B cell (primary cell): ENCODE data around the gene SLC8A3. TPM values are rescaled to one million over a fixed set of nuclear protein-coding genes. Genes with fewer than 3 reads are reported as not detected.

Experiments used
- ATAC-seq: fragments of 200-7000 bp; cut with Tn5 transposase; one replicate; pipeline ENCODE4 v1.10.0; 2021; ENCODE audit warnings: low read depth, mild to moderate bottlenecking, moderate number of reproducible peaks, moderate library complexity
- CTCF ChIA-PET: fragments of 350-600 bp; sonication (Branson Sonifier 250); formaldehyde crosslinking; loops from one replicate; lab custom pipeline; 2021; ENCODE audit warnings: antibody characterized with exemption, inconsistent platforms; lab: Charles Lee
- POLR2A ChIA-PET: fragments of 350-600 bp; sonication (Branson Sonifier 250); formaldehyde crosslinking; loops from one replicate; lab custom pipeline; 2021; ENCODE audit warnings: antibody characterized with exemption; lab: Charles Lee
- DNase-seq: peaks from one replicate; pipeline ENCODE4 v3.0.0; 2013
- H2AFZ ChIP-seq: 2 replicates; pipeline ENCODE4 v1.6.1; 2012; ENCODE audit warnings: mild to moderate bottlenecking, low read depth, low read length; ENCODE audit not compliant: insufficient read depth, poor library complexity, severe bottlenecking
- H3K27ac ChIP-seq, 2 donors: 1 replicate in 1 of 2; 2 replicates in 1 of 2; pipeline ENCODE4 v1.5.1; 2012 to 2013; ENCODE audit warnings: low read length in 2 of 2, mild to moderate bottlenecking in 2 of 2, moderate library complexity in 1 of 2
- H3K27me3 ChIP-seq, 4 experiments: fragments of 200-600 bp in 1 of 4; sonication (generic) in 1 of 4; replicated peaks in 1 of 4; 1 replicate in 2 of 4; 2 replicates in 2 of 4; pipeline versions ENCODE4 v1.6.1 to v1.7.0; 2013 to 2016; ENCODE audit warnings: low read length in 3 of 4, mild to moderate bottlenecking in 2 of 4, mixed read lengths in 1 of 4, moderate library complexity in 1 of 4; ENCODE audit not compliant: insufficient read depth in 4 of 4, control insufficient read depth in 3 of 4; ENCODE audit errors: control extremely low read depth in 1 of 4
- H3K36me3 ChIP-seq, 2 experiments: replicated peaks in 1 of 2; 1 replicate in 1 of 2; 2 replicates in 1 of 2; pipeline versions ENCODE4 v1.6.1 to v1.7.1; 2013; ENCODE audit warnings: low read length in 1 of 2; ENCODE audit not compliant: insufficient read depth in 2 of 2, control insufficient read depth in 1 of 2; ENCODE audit errors: control extremely low read depth in 1 of 2, extremely low read depth in 1 of 2
- H3K4me1 ChIP-seq, 2 donors: fragments of 200-600 bp in 1 of 2; sonication (generic) in 1 of 2; 1 replicate in 1 of 2; 2 replicates in 1 of 2; pipeline versions ENCODE4 v1.5.1 to v1.6.1; 2013 to 2017; ENCODE audit warnings: low read length in 2 of 2; ENCODE audit not compliant: control insufficient read depth in 2 of 2, insufficient read depth in 2 of 2
- H3K4me2 ChIP-seq: replicated peaks from 2 replicates; pipeline ENCODE3; 2012; ENCODE audit warnings: mild to moderate bottlenecking, low read depth, low read length; ENCODE audit not compliant: poor library complexity, severe bottlenecking
- H3K4me3 ChIP-seq, 5 experiments: fragments of 200-600 bp in 1 of 5; sonication (generic) in 1 of 5; 1 replicate in 3 of 5; 2 replicates in 2 of 5; pipeline versions ENCODE4 v1.5.1 to v1.7.0; 2011 to 2016; ENCODE audit warnings: low read length in 4 of 5, mild to moderate bottlenecking in 4 of 5, low read depth in 2 of 5, control low read depth in 1 of 5, moderate library complexity in 1 of 5; ENCODE audit not compliant: insufficient read depth in 1 of 5; ENCODE audit errors: control extremely low read depth in 1 of 5, extremely low read depth in 1 of 5
- H3K79me2 ChIP-seq: fragments of 200-600 bp; sonication (generic); one replicate; pipeline ENCODE4 v1.6.0; 2016; ENCODE audit warnings: low read length; ENCODE audit not compliant: control insufficient read depth, insufficient read depth
- H3K9ac ChIP-seq: fragments of 200-600 bp; sonication (generic); 2 replicates; pipeline ENCODE4 v1.6.1; 2017; ENCODE audit warnings: mild to moderate bottlenecking, low read length, moderate library complexity
- H3K9me3 ChIP-seq, 3 donors: one replicate each; pipeline versions ENCODE4 v1.6.1 to v1.7.1; 2013; ENCODE audit warnings: low read length in 2 of 3; ENCODE audit not compliant: control insufficient read depth in 2 of 3, insufficient read depth in 1 of 3; ENCODE audit errors: control extremely low read depth in 1 of 3
- H4K20me1 ChIP-seq: 2 replicates; pipeline ENCODE4 v1.6.0; 2012; ENCODE audit warnings: mild to moderate bottlenecking, low read length; ENCODE audit not compliant: insufficient read depth, control insufficient read depth, poor library complexity, severe bottlenecking
- H3K27ac Mint-ChIP-seq: one replicate; pipeline ENCODE4 v1.8.0; 2021; ENCODE audit warnings: mixed read lengths
- H3K27me3 Mint-ChIP-seq: one replicate; pipeline ENCODE4 v1.8.0; 2021; ENCODE audit warnings: mixed read lengths
- H3K4me1 Mint-ChIP-seq: one replicate; pipeline ENCODE4 v1.8.0; 2021; ENCODE audit warnings: mixed read lengths
- H3K4me3 Mint-ChIP-seq: one replicate; pipeline ENCODE4 v1.8.0; 2021; ENCODE audit warnings: mixed read lengths
- H3K9me3 Mint-ChIP-seq: one replicate; pipeline ENCODE4 v1.8.0; 2022; ENCODE audit warnings: mixed read lengths; ENCODE audit not compliant: insufficient read depth
- EZH2 ChIP-seq: IDR thresholded peaks from 2 replicates; pipeline ENCODE4 v1.6.1; 2012; ENCODE audit warnings: borderline replicate concordance, low read depth, mild to moderate bottlenecking, moderate library complexity, low read length; ENCODE audit not compliant: insufficient read depth, poor library complexity, severe bottlenecking
- WGBS: methylation state at CpG from one replicate; pipeline ENCODE4 v1.1.5; 2013; ENCODE audit warnings: missing lambda C conversion rate; ENCODE audit not compliant: insufficient coverage; 5-methylcytosine and 5-hydroxymethylcytosine counted together
- intact Hi-C: fragments of 100-400 bp; cut with micrococcal nuclease; formaldehyde crosslinking; loops from one replicate; pipeline ENCODE4 v1.10.0; 2022
- polyA plus RNA-seq: library from polyadenylated mRNA; depleted of rRNA; stranded (reverse); fragments of >200 nt; gene quantifications from 2 replicates; pipeline ENCODE4 v1.2.3, GENCODE V29; 2012
- total RNA-seq, 2 donors: library from RNA; stranded (reverse); fragments of 120-200 nt in 1 of 2; gene quantifications; 1 replicate in 1 of 2; 2 replicates in 1 of 2; pipeline versions ENCODE4 v1.2.3 to v1.2.4, GENCODE V29; 2013 to 2022
- TF ChIP-seq, protein P1 (sequence below): fragments of 200-600 bp; IDR thresholded peaks from one replicate; pipeline ENCODE4 v1.8.0; 2022; ENCODE audit warnings: antibody characterized with exemption, mild to moderate bottlenecking

SLC8A3 gene
- total and polyA plus RNA-seq, 2 donors (not counting 1 experiment from before 2014, with no cell fraction given) = 0.07 to 0.09 TPM

DNA sequence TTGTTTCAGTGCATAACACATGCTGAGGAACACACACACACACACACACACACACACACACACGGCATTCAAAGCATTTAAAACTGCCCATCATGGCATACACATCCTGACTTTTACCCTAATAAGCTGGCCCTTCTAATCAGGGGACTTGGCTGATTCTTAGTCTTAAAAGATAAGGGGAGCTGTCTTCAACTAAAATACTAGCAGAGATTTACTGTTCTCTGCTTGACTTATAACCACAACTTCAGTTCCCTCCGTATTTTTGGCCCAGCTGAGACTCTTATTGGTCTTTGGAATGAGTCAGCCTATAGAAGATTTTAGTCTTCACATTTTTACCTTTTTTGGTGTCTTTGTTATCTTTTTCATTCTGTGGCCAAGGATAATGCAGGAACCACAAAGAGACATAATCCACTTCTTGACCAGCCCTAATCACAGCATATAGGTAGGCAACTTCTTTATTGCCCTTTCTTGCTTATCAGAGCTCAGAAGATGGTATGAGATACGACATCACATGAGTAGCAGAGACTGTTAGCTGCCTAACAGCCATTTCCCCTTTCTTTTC is 25.1 kb upstream of the SLC8A3 start:
- Histone ChIP-seq H3K4me3 (no peak overlapping the region), H3K36me3 (no peaks in the 10 kb centered on the region), H2AFZ (no peak overlapping the region), H3K27ac (no peak overlapping the region), H3K79me2 (no peaks in the 10 kb centered on the region), H3K4me1 (no peaks in the 10 kb centered on the region), H4K20me1 (no peaks in the 10 kb centered on the region), H3K9me3 (no peaks in the 10 kb centered on the region), H3K27me3 (peaks cover 0 to 3% (median 0%) of the 10 kb centered on the region in 4 experiments), H3K9ac (no peak overlapping the region), H3K4me2 (no peak overlapping the region)
- intact Hi-C loops = no loop called here
- 0% methylated on average over 1 of the region's 3 CpGs for WGBS
- ATAC-seq (no peak), DNase-seq (no peak)
- Mint-ChIP-seq H3K27me3 (peaks cover 13% of the 10 kb centered on the region), H3K9me3 (peaks cover 2% of the 10 kb centered on the region), H3K27ac (no peak overlapping the region), H3K4me1 (no peaks in the 10 kb centered on the region), H3K4me3 (no peak overlapping the region)
- ChIA-PET POLR2A (no interaction called here), CTCF (no interaction called here)
- TF ChIP-seq, protein P1, sequence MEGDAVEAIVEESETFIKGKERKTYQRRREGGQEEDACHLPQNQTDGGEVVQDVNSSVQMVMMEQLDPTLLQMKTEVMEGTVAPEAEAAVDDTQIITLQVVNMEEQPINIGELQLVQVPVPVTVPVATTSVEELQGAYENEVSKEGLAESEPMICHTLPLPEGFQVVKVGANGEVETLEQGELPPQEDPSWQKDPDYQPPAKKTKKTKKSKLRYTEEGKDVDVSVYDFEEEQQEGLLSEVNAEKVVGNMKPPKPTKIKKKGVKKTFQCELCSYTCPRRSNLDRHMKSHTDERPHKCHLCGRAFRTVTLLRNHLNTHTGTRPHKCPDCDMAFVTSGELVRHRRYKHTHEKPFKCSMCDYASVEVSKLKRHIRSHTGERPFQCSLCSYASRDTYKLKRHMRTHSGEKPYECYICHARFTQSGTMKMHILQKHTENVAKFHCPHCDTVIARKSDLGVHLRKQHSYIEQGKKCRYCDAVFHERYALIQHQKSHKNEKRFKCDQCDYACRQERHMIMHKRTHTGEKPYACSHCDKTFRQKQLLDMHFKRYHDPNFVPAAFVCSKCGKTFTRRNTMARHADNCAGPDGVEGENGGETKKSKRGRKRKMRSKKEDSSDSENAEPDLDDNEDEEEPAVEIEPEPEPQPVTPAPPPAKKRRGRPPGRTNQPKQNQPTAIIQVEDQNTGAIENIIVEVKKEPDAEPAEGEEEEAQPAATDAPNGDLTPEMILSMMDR = no peak
- no peak for TF ChIP-seq EZH2

DNA sequence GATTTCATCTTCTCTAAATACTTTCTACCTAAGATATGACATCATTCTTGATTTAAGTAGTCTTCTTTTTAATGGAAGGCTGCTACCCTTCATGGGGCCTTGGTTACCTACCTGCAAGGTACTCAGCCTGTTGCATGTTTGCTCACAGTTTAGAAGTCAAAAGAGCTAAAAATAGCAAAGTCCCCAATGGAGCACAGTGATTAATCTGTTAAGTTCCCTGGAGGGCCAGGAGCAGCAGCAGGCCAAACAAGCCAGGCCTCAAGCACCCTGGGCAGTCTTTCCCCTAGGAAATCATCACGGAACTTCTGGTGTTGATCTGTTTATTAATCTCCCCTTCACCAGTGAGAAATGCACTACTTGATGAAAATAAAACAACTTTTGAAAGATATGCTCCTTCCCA is 24.0 kb upstream of the SLC8A3 start:
- CTCF ChIA-PET = no interaction called here

More for the DNA sequence above, 24.0 kb upstream of the SLC8A3 start:
- Histone ChIP-seq H3K9me3 (no peaks in the 10 kb centered on the region), H2AFZ (no peak overlapping the region), H3K27ac (no peak overlapping the region), H3K4me3 (no peak overlapping the region), H3K79me2 (no peaks in the 10 kb centered on the region), H4K20me1 (no peaks in the 10 kb centered on the region), H3K36me3 (no peaks in the 10 kb centered on the region), H3K9ac (no peak overlapping the region), H3K4me2 (no peak overlapping the region), H3K4me1 (no peaks in the 10 kb centered on the region), H3K27me3 (peaks cover 0 to 3% (median 0%) of the 10 kb centered on the region in 4 experiments)
- Mint-ChIP-seq H3K9me3 (peaks cover 2% of the 10 kb centered on the region), H3K27ac (no peak overlapping the region), H3K4me3 (no peak overlapping the region), H3K4me1 (no peaks in the 10 kb centered on the region), H3K27me3 (peaks cover 13% of the 10 kb centered on the region)
- POLR2A ChIA-PET = no interaction called here
- no CpG with 5 or more reads among the region's 1 CpG for WGBS
- intact Hi-C loops = no loop called here
- DNase-seq = no peak
- no peak for ATAC-seq
- TF ChIP-seq, protein P1 = no peak
